GM18498 (cell line): Measurements from ENCODE around the gene PARD3.

Experiments used
- ATAC-seq: cut with Tn5 transposase; IDR thresholded peaks from one replicate; pipeline ENCODE4 v1.9.1; 2021; ENCODE audit warnings: mild to moderate bottlenecking, moderate library complexity; ENCODE audit not compliant: unreplicated experiment

The PARD3 gene

GRCh38 chr10:34551295-34551694 lies 263.8 kb downstream of the PARD3 start:
- no peak for ATAC-seq

- ATAC-seq: no peak
These were observed 265.1 kb downstream of the PARD3 start for GRCh38 chr10:34549953-34550352.

GRCh38 chr10:34549001-34549400 lies 266.1 kb downstream of the PARD3 start:
- no peak for ATAC-seq

- ATAC-seq: no peak
These were observed 266.6 kb downstream of the PARD3 start for GRCh38 chr10:34548466-34548865.

- no peak for ATAC-seq
These were observed 267.4 kb downstream of the PARD3 start for GRCh38 chr10:34547695-34548094.

- ATAC-seq: no peak
These were observed 267.8 kb downstream of the PARD3 start for GRCh38 chr10:34547291-34547690.

- no peak for ATAC-seq
These were observed 270.7 kb downstream of the PARD3 start for GRCh38 chr10:34544400-34544799.

- no peak for ATAC-seq
These were observed 271.4 kb downstream of the PARD3 start for GRCh38 chr10:34543716-34544115.

- no peak for ATAC-seq
These were observed 274.6 kb downstream of the PARD3 start for GRCh38 chr10:34540492-34540891.

- peak; percentile 37 for ATAC-seq
These were observed 275.4 kb downstream of the PARD3 start for GRCh38 chr10:34539533-34540315.

GRCh38 chr10:34538281-34538829 lies 276.7 kb downstream of the PARD3 start:
- peak; percentile 49 for ATAC-seq

GRCh38 chr10:34537629-34538231 lies 277.4 kb downstream of the PARD3 start:
- ATAC-seq: peak; percentile 86

- ATAC-seq: no peak
These were observed 279.2 kb downstream of the PARD3 start for GRCh38 chr10:34535872-34536271.

GRCh38 chr10:34530778-34531177 lies 284.3 kb downstream of the PARD3 start:
- ATAC-seq: no peak

GRCh38 chr10:34528320-34528719 lies 286.8 kb downstream of the PARD3 start:
- ATAC-seq: peak; percentile 44

GRCh38 chr10:34526758-34527730 lies 288.1 kb downstream of the PARD3 start:
- no peak for ATAC-seq

GRCh38 chr10:34526186-34526585 lies 288.9 kb downstream of the PARD3 start:
- no peak for ATAC-seq

- peak; percentile 58 for ATAC-seq
These were observed 290.6 kb downstream of the PARD3 start for GRCh38 chr10:34524369-34525091.

- ATAC-seq: no peak
These were observed 291.9 kb downstream of the PARD3 start for GRCh38 chr10:34523017-34523767.

GRCh38 chr10:34522546-34522945 lies 292.6 kb downstream of the PARD3 start:
- peak; percentile 72 for ATAC-seq
